Parathyroid adenoma (tissue), 2 donors: ENCODE data around the gene COPB2.
"Not testable (repeated sequence)": the region's sequence is repeated elsewhere in the genome, so short reads cannot be mapped to it uniquely, and the experiment has no call there.

ENCODE experiments used
- H2AFZ ChIP-seq: fragments of 300-600 bp; sonication (generic); one replicate; pipeline ENCODE4 v1.7.0; 2017; ENCODE audit warnings: antibody characterized with exemption, mild to moderate bottlenecking
- H3K27ac ChIP-seq: fragments of 300-600 bp; sonication (generic); one replicate; pipeline ENCODE4 v1.7.0; 2017
- H3K27me3 ChIP-seq: fragments of 300-600 bp; sonication (generic); one replicate; pipeline ENCODE4 v1.7.0; 2017; ENCODE audit warnings: low read length; ENCODE audit not compliant: control insufficient read depth, insufficient read depth
- H3K36me3 ChIP-seq: fragments of 300-600 bp; sonication (generic); one replicate; pipeline ENCODE4 v1.7.0; 2017; ENCODE audit warnings: low read length; ENCODE audit not compliant: control insufficient read depth, insufficient read depth
- H3K4me1 ChIP-seq: fragments of 300-600 bp; sonication (generic); one replicate; pipeline ENCODE4 v1.7.0; 2017; ENCODE audit warnings: control low read depth
- H3K4me2 ChIP-seq: fragments of 300-600 bp; sonication (generic); one replicate; pipeline ENCODE4 v1.7.0; 2017; ENCODE audit warnings: low read length
- H3K4me3 ChIP-seq: fragments of 300-600 bp; sonication (generic); one replicate; pipeline ENCODE4 v1.7.0; 2017; ENCODE audit warnings: low read depth, low read length
- H3K79me2 ChIP-seq: fragments of 300-600 bp; sonication (generic); one replicate; pipeline ENCODE4 v1.7.0; 2017; ENCODE audit warnings: control low read depth
- H3K9ac ChIP-seq: fragments of 300-600 bp; sonication (generic); one replicate; pipeline ENCODE4 v1.7.0; 2017; ENCODE audit warnings: mild to moderate bottlenecking
- H3K9me3 ChIP-seq: fragments of 300-600 bp; sonication (generic); one replicate; pipeline ENCODE4 v1.7.0; 2017; ENCODE audit warnings: low read length; ENCODE audit not compliant: control insufficient read depth
- CTCF ChIP-seq: fragments of 300-600 bp; sonication (generic); IDR thresholded peaks from one replicate; pipeline ENCODE4 v1.7.0; 2017; ENCODE audit warnings: antibody characterized with exemption, mild to moderate bottlenecking
- donor health status: primary hyperparathyroidism.

COPB2 gene

GRCh38 chr3:139396707-139397106 lies 7.3 kb upstream of the COPB2 start:
- Histone ChIP-seq H3K9ac (no peak overlapping the region), H3K36me3 (no peaks in the 10 kb centered on the region), H3K27ac (no peak overlapping the region), H2AFZ (no peak overlapping the region), H3K9me3 (no peaks in the 10 kb centered on the region), H3K4me2 (no peak overlapping the region), H3K79me2 (peaks cover 12% of the 10 kb centered on the region), H3K4me3 (no peak overlapping the region), H3K4me1 (no peaks in the 10 kb centered on the region), H3K27me3 (no peaks in the 10 kb centered on the region)
- no peak for TF ChIP-seq CTCF

- Histone ChIP-seq H3K4me2 (no peak overlapping the region), H3K4me3 (no peak overlapping the region), H2AFZ (no peak overlapping the region), H3K9me3 (no peaks in the 10 kb centered on the region), H3K9ac (no peak overlapping the region), H3K27me3 (no peaks in the 10 kb centered on the region), H3K27ac (no peak overlapping the region), H3K4me1 (no peaks in the 10 kb centered on the region), H3K36me3 (no peaks in the 10 kb centered on the region), H3K79me2 (peaks cover 16% of the 10 kb centered on the region)
- TF ChIP-seq CTCF, result no peak
Measured at GRCh38 chr3:139394116-139394515, 4.7 kb upstream of the COPB2 start.

- H3K4me3 ChIP-seq, result peak overlapping the region; percentile 95
- no peaks in the 10 kb centered on the region for H3K36me3 ChIP-seq
- peaks cover 7% of the 10 kb centered on the region for H3K4me1 ChIP-seq
- no peaks in the 10 kb centered on the region for H3K9me3 ChIP-seq
- peak overlapping the region; percentile 92 for H3K9ac ChIP-seq
- H3K27ac ChIP-seq, result peak overlapping the region; percentile 79
- H3K79me2 ChIP-seq, result peaks cover 39% of the 10 kb centered on the region
- peak overlapping the region; percentile 73 for H3K4me2 ChIP-seq
- peak overlapping the region; percentile 66 for H2AFZ ChIP-seq
- H3K27me3 ChIP-seq, result no peaks in the 10 kb centered on the region
- no peak for TF ChIP-seq CTCF
Measured at GRCh38 chr3:139388821-139389551, 461 bp downstream of the COPB2 start.

- Histone ChIP-seq H3K9ac (no peak overlapping the region), H3K4me3 (peak overlapping the region; percentile 95), H3K4me1 (peaks cover 7% of the 10 kb centered on the region), H3K27me3 (no peaks in the 10 kb centered on the region), H3K27ac (no peak overlapping the region), H3K36me3 (no peaks in the 10 kb centered on the region), H3K4me2 (peak overlapping the region; percentile 73), H3K79me2 (peaks cover 40% of the 10 kb centered on the region), H2AFZ (no peak overlapping the region), H3K9me3 (no peaks in the 10 kb centered on the region)
- no peak for TF ChIP-seq CTCF
Measured at GRCh38 chr3:139388077-139388476, 1.4 kb downstream of the COPB2 start.

- not testable (repeated sequence) for H3K9me3 ChIP-seq, H3K27me3 ChIP-seq, H2AFZ ChIP-seq, H3K4me3 ChIP-seq, H3K27ac ChIP-seq, H3K36me3 ChIP-seq, H3K9ac ChIP-seq, H3K4me2 ChIP-seq, H3K4me1 ChIP-seq
- peaks cover 20% of the 10 kb centered on the region for H3K79me2 ChIP-seq
Measured at GRCh38 chr3:139382291-139382690, 7.2 kb downstream of the COPB2 start.
